ENCODE results near the gene SPEG. TPM values are rescaled to one million over a fixed set of nuclear protein-coding genes. Genes with fewer than 3 reads are reported as not detected.

Gene SPEG
- total RNA-seq, 1 experiment from 2014 or later, result 56.6 TPM

DNA sequence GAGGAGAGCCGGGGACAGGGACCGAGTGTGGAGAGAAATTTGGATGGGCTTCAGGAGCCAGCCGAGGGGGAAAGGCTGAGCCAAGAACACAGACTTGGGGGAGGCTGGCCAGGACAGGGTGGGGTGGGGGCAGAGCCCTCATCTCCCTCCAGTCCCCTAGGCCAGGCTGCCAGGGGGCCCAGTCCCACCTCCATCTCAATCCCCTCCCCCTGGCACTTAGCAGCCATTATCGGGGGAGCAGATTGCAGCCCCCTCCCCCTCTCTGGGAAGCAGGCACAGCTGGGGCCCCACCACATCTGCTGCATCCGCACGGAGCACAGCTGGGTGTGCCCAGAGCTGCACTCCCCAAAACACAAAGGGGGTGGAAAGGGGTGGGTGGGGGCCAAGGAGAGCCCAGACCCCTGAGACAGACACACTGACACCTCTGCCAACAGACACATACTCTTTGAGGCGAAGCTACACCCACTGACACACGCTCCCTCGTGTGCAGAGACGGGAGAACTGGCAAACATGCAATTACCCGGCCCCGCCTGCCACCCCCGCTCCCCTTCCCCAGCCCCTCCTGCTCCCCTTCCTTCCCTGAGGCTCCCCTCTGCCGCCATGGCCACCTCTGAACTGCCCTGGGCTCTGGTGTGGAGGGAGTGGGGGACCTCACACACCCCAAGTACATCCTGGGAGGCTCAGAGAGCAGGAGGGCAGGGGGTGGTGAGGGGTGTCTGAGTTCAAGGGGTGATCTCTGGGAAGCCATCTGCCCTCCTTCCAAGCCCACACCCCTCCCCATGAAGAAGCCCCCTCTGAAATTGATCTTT, 74.5 kb downstream of the SPEG start:
- no peaks in the 10 kb centered on the region for H4K20me1 ChIP-seq (ENCODE audit: insufficient read depth)
- ATAC-seq (peak; percentile 61), DNase-seq (ENCODE audit: low read depth, low spot score) (no peak)
- H3K9ac ChIP-seq (ENCODE audit: low read length), result no peak overlapping the region; the same call in 1 of the 2 replicates
- H3K9me2 ChIP-seq (ENCODE audit: insufficient read depth), result no peaks in the 10 kb centered on the region
- ChIA-PET CTCF (interaction anchor here (0.8 to 4.4 kb wide), 8 partner anchors 10 to 106 kb away, joined by 3 to 56 read pairs (median 12); partner anchors contain the start of gene GMPPA), RAD21 (ENCODE audit: low non-redundant PET in 1 of 2, low total read pairs in 2 of 2, uncharacterized antibody in 2 of 2, unreplicated experiment in 2 of 2) (interaction anchor here (1.5 to 1.6 kb wide), 2 partner anchors 20 to 21 kb away, joined by 10 read pairs; no protein-coding TSS in a partner anchor), POLR2A (interaction anchor here (0.7 to 1.4 kb wide), 4 partner anchors 9 to 21 kb away, joined by 3 to 5 read pairs (median 4); partner anchors contain the start of gene GMPPA)
- intact Hi-C loops (cut with micrococcal nuclease), result no loop called here
- no peak for TF ChIP-seq SIN3A (IDR thresholded peaks at IDR 0.05; ENCODE audit: low read depth)
- TF ChIP-seq TCF7L2 (IDR thresholded peaks at IDR 0.05; ENCODE audit: borderline replicate concordance, extremely low read depth, insufficient read depth, insufficient read length), result no peak
- TF ChIP-seq ZNF274 (IDR thresholded peaks at IDR 0.05; ENCODE audit: low read depth, low read length), result no peak
- TF ChIP-seq, protein P1, sequence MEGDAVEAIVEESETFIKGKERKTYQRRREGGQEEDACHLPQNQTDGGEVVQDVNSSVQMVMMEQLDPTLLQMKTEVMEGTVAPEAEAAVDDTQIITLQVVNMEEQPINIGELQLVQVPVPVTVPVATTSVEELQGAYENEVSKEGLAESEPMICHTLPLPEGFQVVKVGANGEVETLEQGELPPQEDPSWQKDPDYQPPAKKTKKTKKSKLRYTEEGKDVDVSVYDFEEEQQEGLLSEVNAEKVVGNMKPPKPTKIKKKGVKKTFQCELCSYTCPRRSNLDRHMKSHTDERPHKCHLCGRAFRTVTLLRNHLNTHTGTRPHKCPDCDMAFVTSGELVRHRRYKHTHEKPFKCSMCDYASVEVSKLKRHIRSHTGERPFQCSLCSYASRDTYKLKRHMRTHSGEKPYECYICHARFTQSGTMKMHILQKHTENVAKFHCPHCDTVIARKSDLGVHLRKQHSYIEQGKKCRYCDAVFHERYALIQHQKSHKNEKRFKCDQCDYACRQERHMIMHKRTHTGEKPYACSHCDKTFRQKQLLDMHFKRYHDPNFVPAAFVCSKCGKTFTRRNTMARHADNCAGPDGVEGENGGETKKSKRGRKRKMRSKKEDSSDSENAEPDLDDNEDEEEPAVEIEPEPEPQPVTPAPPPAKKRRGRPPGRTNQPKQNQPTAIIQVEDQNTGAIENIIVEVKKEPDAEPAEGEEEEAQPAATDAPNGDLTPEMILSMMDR (IDR thresholded peaks at IDR 0.05 in 2 of 3, conservative IDR thresholded peaks at IDR 0.05 in 1 of 3; ENCODE audit: borderline replicate concordance in 1 of 3, insufficient read depth in 1 of 3, low read depth in 2 of 3, low read length in 2 of 3), result no peak
- TF ChIP-seq, protein P2, sequence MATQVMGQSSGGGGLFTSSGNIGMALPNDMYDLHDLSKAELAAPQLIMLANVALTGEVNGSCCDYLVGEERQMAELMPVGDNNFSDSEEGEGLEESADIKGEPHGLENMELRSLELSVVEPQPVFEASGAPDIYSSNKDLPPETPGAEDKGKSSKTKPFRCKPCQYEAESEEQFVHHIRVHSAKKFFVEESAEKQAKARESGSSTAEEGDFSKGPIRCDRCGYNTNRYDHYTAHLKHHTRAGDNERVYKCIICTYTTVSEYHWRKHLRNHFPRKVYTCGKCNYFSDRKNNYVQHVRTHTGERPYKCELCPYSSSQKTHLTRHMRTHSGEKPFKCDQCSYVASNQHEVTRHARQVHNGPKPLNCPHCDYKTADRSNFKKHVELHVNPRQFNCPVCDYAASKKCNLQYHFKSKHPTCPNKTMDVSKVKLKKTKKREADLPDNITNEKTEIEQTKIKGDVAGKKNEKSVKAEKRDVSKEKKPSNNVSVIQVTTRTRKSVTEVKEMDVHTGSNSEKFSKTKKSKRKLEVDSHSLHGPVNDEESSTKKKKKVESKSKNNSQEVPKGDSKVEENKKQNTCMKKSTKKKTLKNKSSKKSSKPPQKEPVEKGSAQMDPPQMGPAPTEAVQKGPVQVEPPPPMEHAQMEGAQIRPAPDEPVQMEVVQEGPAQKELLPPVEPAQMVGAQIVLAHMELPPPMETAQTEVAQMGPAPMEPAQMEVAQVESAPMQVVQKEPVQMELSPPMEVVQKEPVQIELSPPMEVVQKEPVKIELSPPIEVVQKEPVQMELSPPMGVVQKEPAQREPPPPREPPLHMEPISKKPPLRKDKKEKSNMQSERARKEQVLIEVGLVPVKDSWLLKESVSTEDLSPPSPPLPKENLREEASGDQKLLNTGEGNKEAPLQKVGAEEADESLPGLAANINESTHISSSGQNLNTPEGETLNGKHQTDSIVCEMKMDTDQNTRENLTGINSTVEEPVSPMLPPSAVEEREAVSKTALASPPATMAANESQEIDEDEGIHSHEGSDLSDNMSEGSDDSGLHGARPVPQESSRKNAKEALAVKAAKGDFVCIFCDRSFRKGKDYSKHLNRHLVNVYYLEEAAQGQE (IDR thresholded peaks at IDR 0.05; ENCODE audit: low read depth), result no peak
- TF ChIP-seq SRF (IDR thresholded peaks at IDR 0.05; ENCODE audit: low read depth), result no peak
- TF ChIP-seq EZH2phosphoT487 (IDR thresholded peaks at IDR 0.05; ENCODE audit: borderline replicate concordance), result no peak
- TF ChIP-seq POLR2AphosphoS5 (IDR thresholded peaks at IDR 0.05; ENCODE audit: low read depth, low read length), result no peak
- no peak for TF ChIP-seq FOSL1 (IDR thresholded peaks at IDR 0.05; ENCODE audit: low read depth)
- TF ChIP-seq JUND (IDR thresholded peaks at IDR 0.05), result no peak
- no peak for TF ChIP-seq ZFX (IDR thresholded peaks at IDR 0.05)
- no peak for TF ChIP-seq POLR2A (IDR thresholded peaks at IDR 0.05; ENCODE audit: borderline replicate concordance, extremely low read depth, insufficient read depth, insufficient read length)
- no TSS peak for BruUV-seq (replicated peaks)
- no peaks in the 10 kb centered on the region for H3K27me3 ChIP-seq (ENCODE audit: insufficient read depth, low read length)
- H3K4me1 ChIP-seq (ENCODE audit: control insufficient read depth in 1 of 2, insufficient read depth in 2 of 2, low read length in 2 of 2), result peaks cover 0 to 19% of the 10 kb centered on the region in 2 experiments; a peak in 2 of 4 replicates
- no peaks in the 10 kb centered on the region for H3K79me2 ChIP-seq (ENCODE audit: insufficient read depth, low read length)
- peak overlapping the region; percentile 37 for H3K4me2 ChIP-seq (ENCODE audit: low read length)
- H2AFZ ChIP-seq (ENCODE audit: low read depth, low read length, poor library complexity, severe bottlenecking), result no peak overlapping the region
- H3K27ac ChIP-seq (ENCODE audit: low read depth, low read length), result no peak overlapping the region
- peaks cover 0 to 4% of the 10 kb centered on the region in 2 experiments; a peak in 1 of 4 replicates for H3K36me3 ChIP-seq (ENCODE audit: control insufficient read depth in 1 of 2, insufficient read depth in 2 of 2, low read length in 2 of 2)
- H3K4me3 ChIP-seq (replicated peaks in 1 of 2; ENCODE audit: low read depth in 1 of 2, low read length in 2 of 2), result 0 out of 4 replicates have a peak overlapping the region, but pooled peaks of 1 of the 2 experiments have one; percentile 2
- no peaks in the 10 kb centered on the region for H3K9me3 ChIP-seq (ENCODE audit: control insufficient read depth in 1 of 2, insufficient read depth in 1 of 2, low read depth in 1 of 2, low read length in 2 of 2)
